PC-9 (cell line): ENCODE measurements around the gene FAM90A26. TPM values are rescaled to one million over a fixed set of nuclear protein-coding genes. Genes with fewer than 3 reads are reported as not detected.
"Not testable (repeated sequence)": the region's sequence is repeated elsewhere in the genome, so short reads cannot be mapped to it uniquely, and the experiment has no call there.

ENCODE experiments used
- BruUV-seq: library from RNA; stranded (reverse); fragments of 400-500 nt; replicated peaks from 2 replicates; lab custom pipeline; 2021; lab: Mats Ljungman, UMichigan
- CTCF ChIA-PET: fragments of 300-600 bp; sonication (Branson Sonifier 250); formaldehyde crosslinking; loops from one replicate; lab custom pipeline; 2022; ENCODE audit warnings: antibody characterized with exemption; lab: Charles Lee
- POLR2A ChIA-PET: fragments of 300-600 bp; sonication (Branson Sonifier 250); formaldehyde crosslinking; loops from one replicate; lab custom pipeline; 2022; ENCODE audit warnings: antibody characterized with exemption; ENCODE audit not compliant: unreplicated experiment; lab: Charles Lee
- DNase-seq, 2 experiments: peaks; one replicate each; pipeline versions ENCODE4 v3.0.0 to v3.0.0-alpha.2; 2015 to 2022; ENCODE audit warnings: mixed read lengths in 1 of 2
- H2AFZ ChIP-seq: fragments of 200-600 bp; sonication (generic); 2 replicates; pipeline ENCODE4 v1.8.1; 2017; ENCODE audit warnings: antibody characterized with exemption
- H3F3A ChIP-seq: fragments of 200-600 bp; sonication (generic); 2 replicates; pipeline ENCODE4 v1.8.1; 2017; ENCODE audit warnings: antibody characterized with exemption, mild to moderate bottlenecking, low read depth; ENCODE audit not compliant: insufficient read depth
- H3K27ac ChIP-seq: fragments of 200-600 bp; sonication (generic); 2 replicates; pipeline ENCODE4 v1.6.1; 2016; ENCODE audit warnings: mixed run types
- H3K27me3 ChIP-seq: fragments of 200-600 bp; sonication (generic); 2 replicates; pipeline ENCODE4 v1.6.1; 2016; ENCODE audit warnings: low read depth, mixed run types; ENCODE audit not compliant: insufficient read depth
- H3K36me3 ChIP-seq: fragments of 200-600 bp; sonication (generic); 2 replicates; pipeline ENCODE4 v1.6.1; 2016; ENCODE audit warnings: low read depth, mixed run types
- H3K4me1 ChIP-seq: fragments of 200-600 bp; sonication (generic); replicated peaks from 2 replicates; pipeline ENCODE4 v1.6.1; 2016; ENCODE audit warnings: mixed run types; ENCODE audit not compliant: insufficient read depth
- H3K4me2 ChIP-seq: fragments of 200-600 bp; sonication (generic); 2 replicates; pipeline ENCODE4 v1.6.1; 2017; ENCODE audit warnings: mixed run types
- H3K4me3 ChIP-seq: fragments of 200-600 bp; sonication (generic); 2 replicates; pipeline ENCODE4 v1.6.1; 2016; ENCODE audit warnings: mixed run types
- H3K79me2 ChIP-seq: fragments of 200-600 bp; sonication (generic); 2 replicates; pipeline ENCODE4 v1.6.1; 2017; ENCODE audit warnings: low read depth, mixed run types
- H3K9me2 ChIP-seq: fragments of 200-600 bp; sonication (generic); 2 replicates; pipeline ENCODE4 v1.8.1; 2017; ENCODE audit warnings: mild to moderate bottlenecking; ENCODE audit not compliant: insufficient read depth
- H3K9me3 ChIP-seq: fragments of 200-600 bp; sonication (generic); 2 replicates; pipeline ENCODE4 v1.8.1; 2016; ENCODE audit warnings: low read depth; ENCODE audit not compliant: insufficient read depth
- H4K20me1 ChIP-seq: fragments of 200-600 bp; sonication (generic); 2 replicates; pipeline ENCODE4 v1.8.1; 2017; ENCODE audit not compliant: insufficient read depth
- EZH2 ChIP-seq: fragments of 200-600 bp; sonication (generic); IDR thresholded peaks from 2 replicates; pipeline ENCODE4 v1.8.0; 2017; ENCODE audit warnings: antibody characterized with exemption, low read depth
- intact Hi-C: fragments of 100-400 bp; cut with micrococcal nuclease; formaldehyde crosslinking; loops from one replicate; pipeline ENCODE4 v1.10.0; 2022; ENCODE audit not compliant: unreplicated experiment
- total RNA-seq: library from RNA; stranded (reverse); gene quantifications from 2 replicates; pipeline ENCODE4 v1.2.3, GENCODE V29; 2021
- TF ChIP-seq, protein P1 (sequence below): fragments of 200-600 bp; sonication (generic); conservative IDR thresholded peaks from 2 replicates; pipeline ENCODE4 v1.6.1; 2017; ENCODE audit warnings: mixed run types, antibody characterized with exemption, mild to moderate bottlenecking, moderate library complexity

The FAM90A26 gene
- total RNA-seq, 1 experiment from 2014 or later = not detected

DNA sequence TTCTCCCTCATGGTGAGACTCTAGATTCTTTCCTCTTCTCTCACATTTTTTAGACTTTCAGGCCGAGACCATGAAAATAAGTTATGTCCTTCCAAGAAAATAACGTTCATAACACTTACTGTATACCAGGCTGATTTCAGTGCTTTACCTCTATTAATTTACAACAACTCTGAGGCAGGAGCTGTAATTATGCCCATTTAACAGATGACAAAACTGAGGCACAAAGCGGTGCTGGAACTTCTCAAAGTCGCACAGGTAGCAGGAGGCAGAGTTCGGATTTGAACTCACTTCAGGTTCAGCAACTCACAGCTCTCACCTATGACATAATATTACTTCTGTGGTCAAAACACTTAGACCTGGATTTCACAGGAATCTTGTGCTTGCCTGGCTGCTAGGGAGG lies 36.2 kb upstream of the FAM90A26 start:
- BruUV-seq, CTCF ChIA-PET, H3K4me1 ChIP-seq, H3K9me2 ChIP-seq, H3K79me2 ChIP-seq, H3K27ac ChIP-seq, intact Hi-C loops, POLR2A ChIA-PET, H3K36me3 ChIP-seq, H3K9me3 ChIP-seq, H3K4me3 ChIP-seq, H3K4me2 ChIP-seq, H2AFZ ChIP-seq, H4K20me1 ChIP-seq, H3F3A ChIP-seq, DNase-seq, H3K27me3 ChIP-seq: not testable (repeated sequence)

DNA sequence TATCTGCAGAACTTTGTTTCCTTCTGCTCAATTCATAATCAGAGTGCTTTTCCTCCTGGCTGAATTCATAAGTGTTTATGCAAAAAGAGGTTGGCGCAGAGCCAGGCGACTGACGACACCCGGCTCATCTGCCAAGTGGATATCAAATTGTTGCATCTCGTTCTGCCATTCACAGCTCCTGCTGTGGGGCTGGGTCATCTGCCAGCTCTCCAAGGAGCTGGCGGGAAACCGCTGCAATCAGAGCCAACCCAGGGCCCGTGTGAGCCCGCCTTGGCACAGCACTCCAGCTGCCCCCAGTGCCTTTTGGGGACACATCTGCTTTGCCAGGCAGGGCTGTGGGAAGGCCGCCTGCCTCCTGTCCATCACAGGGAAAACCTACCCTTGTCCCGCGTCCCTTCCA lies 35.7 kb upstream of the FAM90A26 start:
- CTCF ChIA-PET, H3K4me1 ChIP-seq, intact Hi-C loops, H3K9me3 ChIP-seq, H3K36me3 ChIP-seq, H3F3A ChIP-seq, DNase-seq, H3K27me3 ChIP-seq, H3K27ac ChIP-seq, H4K20me1 ChIP-seq, H3K4me2 ChIP-seq, BruUV-seq, H3K9me2 ChIP-seq, POLR2A ChIA-PET, H3K4me3 ChIP-seq, H2AFZ ChIP-seq, H3K79me2 ChIP-seq: not testable (repeated sequence)

DNA sequence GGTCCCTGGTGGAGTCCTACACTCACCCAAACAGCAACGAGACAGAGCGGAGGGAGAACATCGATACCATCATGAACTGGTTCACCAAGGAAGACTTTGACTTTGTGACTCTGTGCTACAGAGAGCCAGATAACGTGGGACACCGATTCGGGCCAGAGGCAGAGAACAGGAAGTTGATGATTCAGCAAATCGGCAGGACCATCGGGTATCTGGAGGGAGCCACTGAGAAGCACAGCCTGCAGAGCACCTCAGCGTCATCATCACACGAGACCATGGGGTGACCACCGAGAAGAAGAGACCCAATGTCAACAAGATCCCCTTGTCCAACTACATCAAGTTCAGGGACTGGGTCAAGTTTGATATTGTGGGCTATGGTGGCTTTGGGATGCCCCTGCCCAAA lies 29.2 kb upstream of the FAM90A26 start:
- H3K36me3 ChIP-seq, H3K4me3 ChIP-seq, CTCF ChIA-PET, H3K9me3 ChIP-seq, BruUV-seq, DNase-seq, POLR2A ChIA-PET, H3K27ac ChIP-seq, H4K20me1 ChIP-seq, H3K4me1 ChIP-seq, H3K27me3 ChIP-seq, H3K4me2 ChIP-seq, H3K9me2 ChIP-seq, H3K79me2 ChIP-seq, intact Hi-C loops, H2AFZ ChIP-seq, H3F3A ChIP-seq: not testable (repeated sequence)

DNA sequence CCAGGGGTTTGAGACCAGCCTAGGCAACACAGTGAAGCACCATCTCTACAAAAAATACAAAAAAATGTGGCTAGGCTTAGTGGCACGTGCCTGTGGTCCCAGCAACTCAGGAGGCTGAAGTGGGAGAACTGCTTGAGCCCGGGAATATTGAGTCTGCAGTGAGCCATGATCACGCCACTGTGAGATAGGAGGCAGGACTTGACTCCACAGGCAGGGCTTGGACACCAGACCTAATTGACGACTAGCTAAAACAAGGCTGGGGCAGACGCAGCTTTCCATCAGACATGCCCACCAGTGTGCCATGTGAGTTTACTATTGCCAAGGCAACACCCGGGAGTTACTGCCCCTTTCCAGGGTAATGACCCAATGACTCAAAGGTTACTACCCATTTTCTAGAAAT lies 27.4 kb upstream of the FAM90A26 start:
- BruUV-seq, POLR2A ChIA-PET, CTCF ChIA-PET, H2AFZ ChIP-seq, H3K9me2 ChIP-seq, H3F3A ChIP-seq, H3K4me2 ChIP-seq, H3K4me3 ChIP-seq, H3K36me3 ChIP-seq, intact Hi-C loops, H4K20me1 ChIP-seq, H3K4me1 ChIP-seq, H3K27me3 ChIP-seq, H3K79me2 ChIP-seq, H3K9me3 ChIP-seq, H3K27ac ChIP-seq, DNase-seq: not testable (repeated sequence)

DNA sequence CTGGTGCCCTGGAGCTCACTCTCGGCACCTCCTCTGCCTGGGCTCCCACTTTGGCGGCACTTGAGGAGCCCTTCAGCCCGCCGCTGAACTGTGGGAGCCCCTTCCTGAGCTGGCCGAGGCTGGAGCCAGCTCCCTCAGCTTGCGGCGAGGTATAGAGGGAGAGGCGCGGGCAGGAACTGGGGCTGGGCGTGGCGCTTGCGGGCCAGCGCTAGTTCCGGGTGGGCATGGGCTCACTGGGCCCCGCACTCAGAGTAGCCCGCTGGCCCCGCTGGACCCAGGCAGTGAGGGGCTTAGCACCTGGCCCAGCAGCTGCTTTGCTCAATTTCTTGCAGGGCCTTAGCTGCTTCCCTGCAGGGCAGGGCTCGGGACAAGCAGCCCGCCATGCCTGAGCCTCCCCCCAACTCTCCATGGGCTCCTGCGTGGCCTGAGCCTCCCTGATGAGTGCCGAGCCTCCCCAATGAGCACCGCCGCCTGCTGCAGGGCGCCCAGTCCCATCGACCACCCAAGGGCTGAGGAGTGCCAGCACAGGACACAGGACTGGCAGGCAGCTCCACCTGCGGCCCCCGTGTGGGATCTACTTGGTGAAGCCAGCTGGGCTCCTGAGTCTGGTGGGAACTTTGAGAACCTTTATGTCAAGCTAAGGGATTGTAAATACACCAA lies 26.7 kb upstream of the FAM90A26 start:
- BruUV-seq = no TSS peak
- no peaks in the 10 kb centered on the region for H3K36me3 ChIP-seq
- H3K9me2 ChIP-seq = no peaks in the 10 kb centered on the region
- TF ChIP-seq, protein P1, sequence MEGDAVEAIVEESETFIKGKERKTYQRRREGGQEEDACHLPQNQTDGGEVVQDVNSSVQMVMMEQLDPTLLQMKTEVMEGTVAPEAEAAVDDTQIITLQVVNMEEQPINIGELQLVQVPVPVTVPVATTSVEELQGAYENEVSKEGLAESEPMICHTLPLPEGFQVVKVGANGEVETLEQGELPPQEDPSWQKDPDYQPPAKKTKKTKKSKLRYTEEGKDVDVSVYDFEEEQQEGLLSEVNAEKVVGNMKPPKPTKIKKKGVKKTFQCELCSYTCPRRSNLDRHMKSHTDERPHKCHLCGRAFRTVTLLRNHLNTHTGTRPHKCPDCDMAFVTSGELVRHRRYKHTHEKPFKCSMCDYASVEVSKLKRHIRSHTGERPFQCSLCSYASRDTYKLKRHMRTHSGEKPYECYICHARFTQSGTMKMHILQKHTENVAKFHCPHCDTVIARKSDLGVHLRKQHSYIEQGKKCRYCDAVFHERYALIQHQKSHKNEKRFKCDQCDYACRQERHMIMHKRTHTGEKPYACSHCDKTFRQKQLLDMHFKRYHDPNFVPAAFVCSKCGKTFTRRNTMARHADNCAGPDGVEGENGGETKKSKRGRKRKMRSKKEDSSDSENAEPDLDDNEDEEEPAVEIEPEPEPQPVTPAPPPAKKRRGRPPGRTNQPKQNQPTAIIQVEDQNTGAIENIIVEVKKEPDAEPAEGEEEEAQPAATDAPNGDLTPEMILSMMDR = no peak
- no peak for TF ChIP-seq EZH2
- H4K20me1 ChIP-seq = no peaks in the 10 kb centered on the region
- ChIA-PET POLR2A (no interaction called here), CTCF (no interaction called here)
- no peak for DNase-seq
- no peaks in the 10 kb centered on the region for H3F3A ChIP-seq
- no peak overlapping the region for H2AFZ ChIP-seq
- no peak overlapping the region for H3K27ac ChIP-seq
- H3K4me2 ChIP-seq = no peak overlapping the region
- H3K27me3 ChIP-seq = no peaks in the 10 kb centered on the region
- no peak overlapping the region for H3K4me3 ChIP-seq
- no peaks in the 10 kb centered on the region for H3K79me2 ChIP-seq
- intact Hi-C loops = no loop called here
- H3K9me3 ChIP-seq = no peaks in the 10 kb centered on the region
- no peaks in the 10 kb centered on the region for H3K4me1 ChIP-seq
